Osteocyte (in vitro differentiated cells): ENCODE measurements around the gene CDH4. TPM values are rescaled to one million over a fixed set of nuclear protein-coding genes. Genes with fewer than 3 reads are reported as not detected.

Experiments
- DNase-seq: peaks from one replicate; pipeline ENCODE4 v3.0.0; 2021; ENCODE audit warnings: mixed read lengths; ENCODE audit not compliant: unreplicated experiment; ENCODE audit errors: extremely low spot score
- H3K27ac Mint-ChIP-seq: one replicate; pipeline ENCODE4 v1.8.0; 2021; ENCODE audit warnings: mild to moderate bottlenecking, mixed read lengths; ENCODE audit not compliant: unreplicated experiment
- H3K27me3 Mint-ChIP-seq: one replicate; pipeline ENCODE4 v1.8.0; 2021; ENCODE audit warnings: mixed read lengths; ENCODE audit not compliant: unreplicated experiment
- H3K36me3 Mint-ChIP-seq: one replicate; pipeline ENCODE4 v1.8.0; 2021; ENCODE audit warnings: mixed read lengths; ENCODE audit not compliant: unreplicated experiment
- H3K4me1 Mint-ChIP-seq: one replicate; pipeline ENCODE4 v1.8.0; 2021; ENCODE audit warnings: mixed read lengths; ENCODE audit not compliant: unreplicated experiment
- H3K4me3 Mint-ChIP-seq: one replicate; pipeline ENCODE4 v1.8.0; 2021; ENCODE audit warnings: mild to moderate bottlenecking, moderate library complexity, mixed read lengths; ENCODE audit not compliant: unreplicated experiment
- H3K9me3 Mint-ChIP-seq: one replicate; pipeline ENCODE4 v1.8.0; 2021; ENCODE audit warnings: mixed read lengths; ENCODE audit not compliant: unreplicated experiment
- total RNA-seq: library from RNA; stranded (reverse); gene quantifications from 2 replicates; pipeline ENCODE4 v1.2.1, GENCODE V29; 2021
- TF ChIP-seq, protein P1 (sequence below): fragments of 200-600 bp; sonication (generic); IDR thresholded peaks from 2 replicates; pipeline ENCODE4 v1.5.0; 2021; ENCODE audit warnings: antibody characterized with exemption, mild to moderate bottlenecking, moderate library complexity

The CDH4 gene
- total RNA-seq, 1 donor from 2014 or later, result 1.3 TPM

DNA sequence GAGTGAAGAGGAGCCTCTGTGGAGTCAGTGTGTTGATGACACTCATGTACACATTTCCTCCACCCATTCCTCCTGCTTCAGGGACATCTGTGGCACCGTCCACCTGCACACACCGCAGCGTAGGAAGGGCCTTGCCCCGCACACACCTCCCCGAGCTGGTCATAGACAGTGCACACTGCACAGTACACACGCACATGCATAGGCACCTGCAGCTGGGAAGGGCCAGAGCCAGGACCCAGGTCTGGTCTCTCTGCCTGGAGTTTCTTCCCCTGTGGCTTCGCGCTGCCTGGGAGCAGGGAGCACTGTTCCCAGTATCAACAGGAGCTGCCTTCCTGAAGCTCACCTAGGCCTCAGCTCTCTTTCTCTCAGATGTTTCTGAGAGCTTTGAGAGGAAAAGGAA is 473.1 kb downstream of the CDH4 start:
- no peak for DNase-seq
- H3K4me3 Mint-ChIP-seq, result no peak overlapping the region
- no peaks in the 10 kb centered on the region for H3K27me3 Mint-ChIP-seq
- TF ChIP-seq, protein P1, sequence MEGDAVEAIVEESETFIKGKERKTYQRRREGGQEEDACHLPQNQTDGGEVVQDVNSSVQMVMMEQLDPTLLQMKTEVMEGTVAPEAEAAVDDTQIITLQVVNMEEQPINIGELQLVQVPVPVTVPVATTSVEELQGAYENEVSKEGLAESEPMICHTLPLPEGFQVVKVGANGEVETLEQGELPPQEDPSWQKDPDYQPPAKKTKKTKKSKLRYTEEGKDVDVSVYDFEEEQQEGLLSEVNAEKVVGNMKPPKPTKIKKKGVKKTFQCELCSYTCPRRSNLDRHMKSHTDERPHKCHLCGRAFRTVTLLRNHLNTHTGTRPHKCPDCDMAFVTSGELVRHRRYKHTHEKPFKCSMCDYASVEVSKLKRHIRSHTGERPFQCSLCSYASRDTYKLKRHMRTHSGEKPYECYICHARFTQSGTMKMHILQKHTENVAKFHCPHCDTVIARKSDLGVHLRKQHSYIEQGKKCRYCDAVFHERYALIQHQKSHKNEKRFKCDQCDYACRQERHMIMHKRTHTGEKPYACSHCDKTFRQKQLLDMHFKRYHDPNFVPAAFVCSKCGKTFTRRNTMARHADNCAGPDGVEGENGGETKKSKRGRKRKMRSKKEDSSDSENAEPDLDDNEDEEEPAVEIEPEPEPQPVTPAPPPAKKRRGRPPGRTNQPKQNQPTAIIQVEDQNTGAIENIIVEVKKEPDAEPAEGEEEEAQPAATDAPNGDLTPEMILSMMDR, result no peak
- H3K36me3 Mint-ChIP-seq, result no peaks in the 10 kb centered on the region
- H3K9me3 Mint-ChIP-seq, result no peaks in the 10 kb centered on the region
- no peaks in the 10 kb centered on the region for H3K4me1 Mint-ChIP-seq
- H3K27ac Mint-ChIP-seq, result no peak overlapping the region

DNA sequence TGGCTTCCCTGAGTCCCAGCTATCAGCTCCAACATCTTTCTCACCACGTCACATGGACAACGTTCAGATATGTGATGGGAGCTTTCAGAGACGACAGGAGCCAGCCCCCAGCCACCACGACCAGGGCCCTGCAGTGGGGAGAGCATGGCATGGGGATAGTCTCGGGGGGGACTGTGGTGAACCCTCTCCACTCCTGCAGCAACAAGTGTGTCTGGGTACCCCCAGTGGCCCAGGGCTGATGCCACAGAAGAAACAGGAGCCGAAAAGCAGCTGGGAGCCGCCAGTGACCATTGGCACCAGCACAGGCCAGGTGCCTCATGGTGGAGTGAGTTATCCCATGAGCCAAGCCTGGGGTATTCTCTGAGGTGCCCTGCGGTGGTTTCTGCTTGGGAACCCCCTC is 473.9 kb downstream of the CDH4 start:
- DNase-seq, result no peak
- Mint-ChIP-seq H3K36me3 (no peaks in the 10 kb centered on the region), H3K9me3 (no peaks in the 10 kb centered on the region), H3K27me3 (no peaks in the 10 kb centered on the region), H3K4me1 (no peaks in the 10 kb centered on the region), H3K4me3 (no peak overlapping the region), H3K27ac (no peak overlapping the region)
- TF ChIP-seq, protein P1, result no peak

DNA sequence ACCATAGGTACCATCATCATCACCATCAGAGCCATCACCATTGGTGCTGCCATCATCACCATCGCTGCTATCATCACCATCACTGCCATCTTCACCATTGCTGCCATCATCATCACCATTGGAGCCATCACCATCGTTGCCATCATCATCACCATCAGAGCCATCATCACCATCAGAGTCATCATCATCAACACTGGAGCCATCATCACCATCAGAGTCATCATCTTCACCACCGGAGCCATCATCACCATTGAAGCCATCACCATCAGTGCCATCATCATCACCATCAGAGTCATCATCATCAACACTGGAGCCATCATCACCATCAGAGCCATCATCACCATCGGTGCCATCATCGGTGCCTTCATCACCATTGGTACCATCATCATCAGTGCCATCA is 474.9 kb downstream of the CDH4 start:
- Mint-ChIP-seq H3K27ac (no peak overlapping the region), H3K4me1 (no peaks in the 10 kb centered on the region), H3K36me3 (no peaks in the 10 kb centered on the region), H3K9me3 (no peaks in the 10 kb centered on the region), H3K4me3 (no peak overlapping the region), H3K27me3 (no peaks in the 10 kb centered on the region)
- TF ChIP-seq, protein P1, result no peak
- DNase-seq, result no peak

DNA sequence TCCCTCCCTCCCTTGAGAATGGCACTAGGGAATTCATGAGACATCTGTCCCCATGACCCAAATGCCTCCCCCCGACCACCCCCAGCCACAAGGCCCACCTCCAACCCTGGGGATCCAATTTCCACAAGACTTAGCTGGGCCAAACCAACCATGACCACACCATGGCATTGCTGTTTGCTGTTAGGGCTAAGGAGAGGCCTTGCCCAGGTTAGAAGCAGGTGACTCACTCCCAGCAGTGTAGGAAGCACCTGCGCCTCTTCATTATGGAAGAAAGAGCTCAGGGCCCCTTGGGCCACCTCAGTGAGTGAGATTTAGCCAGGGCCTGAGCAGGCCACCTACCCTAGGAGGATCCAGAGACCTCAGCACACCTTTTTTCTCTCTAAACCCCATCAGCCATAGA is 475.7 kb downstream of the CDH4 start:
- TF ChIP-seq, protein P1, result no peak
- Mint-ChIP-seq H3K36me3 (no peaks in the 10 kb centered on the region), H3K4me1 (no peaks in the 10 kb centered on the region), H3K27ac (no peak overlapping the region), H3K27me3 (no peaks in the 10 kb centered on the region), H3K4me3 (no peak overlapping the region), H3K9me3 (no peaks in the 10 kb centered on the region)
- no peak for DNase-seq

DNA sequence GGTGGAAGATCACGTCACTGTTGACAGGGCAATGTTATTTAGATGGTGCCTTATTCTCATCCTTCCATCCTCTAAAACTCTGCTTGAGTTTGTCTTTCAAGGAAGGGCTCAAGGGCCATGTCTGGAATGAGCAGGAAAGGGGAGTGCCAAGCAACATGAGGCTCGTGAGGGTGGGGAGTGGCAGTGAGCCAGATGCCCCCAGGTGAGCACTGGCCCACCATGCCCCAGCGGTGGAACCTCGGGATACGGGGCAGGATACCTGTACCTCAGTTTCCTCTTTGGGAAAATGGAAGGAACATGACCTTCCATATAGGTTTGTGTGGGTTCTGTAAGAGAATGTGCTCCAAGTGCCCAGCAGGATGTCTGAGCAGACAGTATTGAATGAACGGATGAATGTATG is 476.3 kb downstream of the CDH4 start:
- Mint-ChIP-seq H3K27ac (no peak overlapping the region), H3K36me3 (no peaks in the 10 kb centered on the region), H3K27me3 (peaks cover under 1% of the 10 kb centered on the region), H3K4me1 (no peaks in the 10 kb centered on the region), H3K4me3 (no peak overlapping the region), H3K9me3 (no peaks in the 10 kb centered on the region)
- no peak for DNase-seq
- TF ChIP-seq, protein P1, result no peak
